Activated T-cell treated with anti-CD3 and anti-CD28 coated beads for 24 hours (primary cell): ENCODE measurements around the gene PRDM1.

ENCODE experiments used
- DNase-seq: peaks from one replicate; pipeline ENCODE4 v3.0.0-alpha.2; 2020; ENCODE audit warnings: low read depth

The PRDM1 gene

GRCh38 chr6:106085984-106086813 is at the start of gene PRDM1:
PRDM1 (plus strand) TSS chr6:106086336; CDS start chr6:106086554, 218 bp downstream.
- peak; percentile 49 for DNase-seq

GRCh38 chr6:106037060-106037459 is 49.1 kb upstream of the PRDM1 start:
- no peak for DNase-seq

- DNase-seq: no peak
Measured at GRCh38 chr6:106039897-106040592, 46.1 kb upstream of the PRDM1 start.

- no peak for DNase-seq
Measured at GRCh38 chr6:106044151-106044550, 42.0 kb upstream of the PRDM1 start.

- no peak for DNase-seq
Measured at GRCh38 chr6:106045077-106045476, 41.1 kb upstream of the PRDM1 start.

- DNase-seq: no peak
Measured at GRCh38 chr6:106046116-106046853, 39.9 kb upstream of the PRDM1 start.

- no peak for DNase-seq
Measured at GRCh38 chr6:106046854-106047200, 39.3 kb upstream of the PRDM1 start.

- DNase-seq: no peak
Measured at GRCh38 chr6:106048336-106048735, 37.8 kb upstream of the PRDM1 start.

GRCh38 chr6:106050538-106050937 is 35.6 kb upstream of the PRDM1 start:
- DNase-seq: no peak

GRCh38 chr6:106051226-106051625 is 34.9 kb upstream of the PRDM1 start:
- DNase-seq: no peak

GRCh38 chr6:106053484-106054205 is 32.5 kb upstream of the PRDM1 start:
- no peak for DNase-seq

- DNase-seq: no peak
Measured at GRCh38 chr6:106055489-106055888, 30.6 kb upstream of the PRDM1 start.

GRCh38 chr6:106056060-106056745 is 29.9 kb upstream of the PRDM1 start:
- DNase-seq: no peak

GRCh38 chr6:106056746-106057390 is 29.3 kb upstream of the PRDM1 start:
- DNase-seq: no peak

- DNase-seq: no peak
Measured at GRCh38 chr6:106059331-106059730, 26.8 kb upstream of the PRDM1 start.

- DNase-seq: no peak
Measured at GRCh38 chr6:106060167-106060566, 26.0 kb upstream of the PRDM1 start.

- DNase-seq: no peak
Measured at GRCh38 chr6:106063448-106063850, 22.7 kb upstream of the PRDM1 start.

- no peak for DNase-seq
Measured at GRCh38 chr6:106064142-106064541, 22.0 kb upstream of the PRDM1 start.

- DNase-seq: no peak
Measured at GRCh38 chr6:106064756-106065155, 21.4 kb upstream of the PRDM1 start.

- DNase-seq: no peak
Measured at GRCh38 chr6:106066989-106067388, 19.1 kb upstream of the PRDM1 start.

- no peak for DNase-seq
Measured at GRCh38 chr6:106069478-106069877, 16.7 kb upstream of the PRDM1 start.
